Mesodermal cell (in vitro differentiated cells): ENCODE measurements around the gene MMP14.

ENCODE experiments used
- H3K27ac ChIP-seq: 2 replicates; pipeline ENCODE4 v1.7.0; 2013; ENCODE audit warnings: mild to moderate bottlenecking, low read depth, low read length, moderate library complexity; ENCODE audit not compliant: severe bottlenecking
- H3K36me3 ChIP-seq: 2 replicates; pipeline ENCODE4 v1.7.1; 2013; ENCODE audit warnings: mild to moderate bottlenecking, low read length, moderate library complexity; ENCODE audit not compliant: control insufficient read depth, insufficient read depth
- H3K4me1 ChIP-seq: one replicate; pipeline ENCODE4 v1.7.1; 2013; ENCODE audit warnings: mild to moderate bottlenecking, low read length; ENCODE audit not compliant: insufficient read depth, control insufficient read depth, poor library complexity, severe bottlenecking
- H3K4me3 ChIP-seq: 2 replicates; pipeline ENCODE4 v1.7.0; 2013; ENCODE audit warnings: low read length, control low read depth, mild to moderate bottlenecking; ENCODE audit not compliant: insufficient read depth, poor library complexity, severe bottlenecking; ENCODE audit errors: extremely low read depth
- H3K9me3 ChIP-seq: 2 replicates; pipeline ENCODE4 v1.7.1; 2013; ENCODE audit warnings: mild to moderate bottlenecking, low read length, moderate library complexity; ENCODE audit not compliant: control insufficient read depth
- WGBS, 2 experiments: methylation state at CpG; one replicate each; pipeline ENCODE4 v1.1.5; 2013; ENCODE audit warnings: missing lambda C conversion rate in 2 of 2; ENCODE audit not compliant: insufficient coverage in 2 of 2; 5-methylcytosine and 5-hydroxymethylcytosine counted together

Gene MMP14

GRCh38 chr14:22877000-22877501, 40.7 kb downstream of the MMP14 start:
- H3K27ac ChIP-seq, result no peak overlapping the region
- no peaks in the 10 kb centered on the region for H3K9me3 ChIP-seq
- no peak overlapping the region for H3K4me3 ChIP-seq
- no peaks in the 10 kb centered on the region for H3K4me1 ChIP-seq
- H3K36me3 ChIP-seq, result peaks cover 52% of the 10 kb centered on the region
- WGBS, 2 experiments, result 95% methylated on average over 17 to 19 of the region's 22 CpGs

GRCh38 chr14:22878271-22879246, 42.2 kb downstream of the MMP14 start:
- Histone ChIP-seq H3K27ac (no peak overlapping the region), H3K4me3 (no peak overlapping the region), H3K9me3 (no peaks in the 10 kb centered on the region), H3K36me3 (peaks cover 47% of the 10 kb centered on the region), H3K4me1 (peaks cover 7% of the 10 kb centered on the region)
- WGBS, 2 experiments, result 91 to 98% methylated on average over 5 to 8 of the region's 8 CpGs

GRCh38 chr14:22882064-22882463, 45.7 kb downstream of the MMP14 start:
- no peak overlapping the region for H3K4me3 ChIP-seq
- no peaks in the 10 kb centered on the region for H3K9me3 ChIP-seq
- peaks cover 7% of the 10 kb centered on the region for H3K4me1 ChIP-seq
- WGBS, 2 experiments, result 70 to 72% methylated on average over 4 to 5 of the region's 7 CpGs
- no peak overlapping the region for H3K27ac ChIP-seq
- H3K36me3 ChIP-seq, result peaks cover 14% of the 10 kb centered on the region

GRCh38 chr14:22882529-22883172, 46.3 kb downstream of the MMP14 start:
- Histone ChIP-seq H3K36me3 (peaks cover 9% of the 10 kb centered on the region), H3K4me1 (peaks cover 7% of the 10 kb centered on the region), H3K27ac (peak overlapping the region; percentile 74), H3K9me3 (no peaks in the 10 kb centered on the region), H3K4me3 (no peak overlapping the region)
- 60 to 83% methylated on average over 2 of the region's 6 CpGs for WGBS, 2 experiments

GRCh38 chr14:22883173-22883976, 47.0 kb downstream of the MMP14 start, which contains the start of gene REM2:
Gene REM2, plus strand, starts transcription at chr14:22883222. Its CDS starts 66 bp downstream, at chr14:22883288.
- peak within 1 kb of the TSS; percentile 74 for H3K27ac ChIP-seq
- H3K4me3 ChIP-seq, result no peak within 1 kb of the TSS
- 36 to 49% methylated on average over 5 to 13 of the region's 15 CpGs for WGBS, 2 experiments
- H3K36me3 ChIP-seq, result peaks cover 2% of the 10 kb centered on the region
- peaks cover 9% of the 10 kb centered on the region for H3K4me1 ChIP-seq
- no peaks in the 10 kb centered on the region for H3K9me3 ChIP-seq

- peaks cover 9% of the 10 kb centered on the region for H3K4me1 ChIP-seq
Observed at GRCh38 chr14:22884076-22884737, 47.8 kb downstream of the MMP14 start.

GRCh38 chr14:22884738-22885523, 48.5 kb downstream of the MMP14 start:
- no peak overlapping the region for H3K27ac ChIP-seq
- peaks cover 9% of the 10 kb centered on the region for H3K4me1 ChIP-seq
- H3K36me3 ChIP-seq, result no peaks in the 10 kb centered on the region
- H3K9me3 ChIP-seq, result no peaks in the 10 kb centered on the region
- WGBS, 2 experiments, result 91 to 96% methylated on average over 10 of the region's 11 CpGs
- H3K4me3 ChIP-seq, result no peak overlapping the region

More at GRCh38 chr14:22884076-22884737, 47.8 kb downstream of the MMP14 start:
- WGBS, 2 experiments, result 92 to 100% methylated on average over 5 to 6 of the region's 7 CpGs
- Histone ChIP-seq H3K36me3 (no peaks in the 10 kb centered on the region), H3K9me3 (no peaks in the 10 kb centered on the region), H3K27ac (no peak overlapping the region), H3K4me3 (no peak overlapping the region)

GRCh38 chr14:22885975-22886374, 49.6 kb downstream of the MMP14 start:
- Histone ChIP-seq H3K9me3 (no peaks in the 10 kb centered on the region), H3K27ac (no peak overlapping the region), H3K4me1 (peaks cover 9% of the 10 kb centered on the region), H3K4me3 (peak overlapping the region; percentile 57), H3K36me3 (no peaks in the 10 kb centered on the region)
- 94% methylated on average over 19 to 21 of the region's 21 CpGs for WGBS, 2 experiments

- Histone ChIP-seq H3K4me3 (peak overlapping the region; percentile 57), H3K9me3 (no peaks in the 10 kb centered on the region), H3K36me3 (no peaks in the 10 kb centered on the region), H3K4me1 (peaks cover 9% of the 10 kb centered on the region), H3K27ac (peak overlapping the region; percentile 78)
- WGBS, 2 experiments, result 7 to 9% methylated on average over 44 to 62 of the region's 77 CpGs
Observed at GRCh38 chr14:22886500-22887259, 50.3 kb downstream of the MMP14 start.
